Keratinocyte (primary cell): ENCODE results near the gene MTA3. TPM values are rescaled to one million over a fixed set of nuclear protein-coding genes. Genes with fewer than 3 reads are reported as not detected.

Source experiments
- DNase-seq: peaks from one replicate; pipeline ENCODE4 v3.0.0-alpha.2; 2011; ENCODE audit warnings: low read depth, missing footprints, low spot score
- FAIRE-seq: peaks from 2 replicates; lab custom pipeline; 2011; peaks lifted over from hg19 to GRCh38; lab: Jason Lieb, UNC
- H2AFZ ChIP-seq: 2 replicates; pipeline ENCODE4 v1.6.0; 2012; ENCODE audit warnings: low read length, control low read depth, inconsistent platforms; ENCODE audit not compliant: control insufficient read depth
- H3K27ac ChIP-seq: 2 replicates; pipeline ENCODE4 v1.5.1; 2011; ENCODE audit warnings: low read length; ENCODE audit not compliant: control insufficient read depth, insufficient read depth
- H3K27me3 ChIP-seq: 3 replicates; pipeline ENCODE4 v1.6.0; 2011; ENCODE audit warnings: low read length; ENCODE audit not compliant: control insufficient read depth, insufficient read depth; ENCODE audit errors: extremely low read depth
- H3K36me3 ChIP-seq, 2 experiments: 2 replicates in 1 of 2; 3 replicates in 1 of 2; pipeline ENCODE4 v1.5.1; 2011; ENCODE audit warnings: low read length in 2 of 2, mild to moderate bottlenecking in 1 of 2; ENCODE audit not compliant: control insufficient read depth in 2 of 2, insufficient read depth in 2 of 2; ENCODE audit errors: extremely low read depth in 1 of 2
- H3K4me1 ChIP-seq: 3 replicates; pipeline ENCODE4 v1.5.1; 2011; ENCODE audit warnings: low read length; ENCODE audit not compliant: control insufficient read depth, insufficient read depth; ENCODE audit errors: extremely low read depth
- H3K4me2 ChIP-seq: 3 replicates; pipeline ENCODE4 v1.6.0; 2011; ENCODE audit warnings: low read depth, low read length; ENCODE audit not compliant: control insufficient read depth, insufficient read depth; ENCODE audit errors: extremely low read depth
- H3K4me3 ChIP-seq, 3 experiments: fragments of 200-600 bp in 1 of 3; sonication (generic) in 1 of 3; 2 replicates in 2 of 3; 3 replicates in 1 of 3; pipeline ENCODE4 v1.5.1; 2011 to 2016; ENCODE audit warnings: low read length in 3 of 3, mild to moderate bottlenecking in 3 of 3, control low read depth in 2 of 3, inconsistent platforms in 1 of 3, low read depth in 1 of 3, mixed read lengths in 1 of 3, mixed run types in 1 of 3, moderate library complexity in 1 of 3; ENCODE audit not compliant: control insufficient read depth in 2 of 3, insufficient read depth in 2 of 3; ENCODE audit errors: extremely low read depth in 1 of 3
- H3K79me2 ChIP-seq: 2 replicates; pipeline ENCODE4 v1.6.0; 2012; ENCODE audit warnings: low read length; ENCODE audit not compliant: control insufficient read depth, insufficient read depth
- H3K9ac ChIP-seq: 3 replicates; pipeline ENCODE4 v1.6.0; 2011; ENCODE audit warnings: low read length; ENCODE audit not compliant: control insufficient read depth, insufficient read depth; ENCODE audit errors: extremely low read depth
- H3K9me1 ChIP-seq: 3 replicates; pipeline ENCODE4 v1.6.0; 2011; ENCODE audit warnings: low read length; ENCODE audit not compliant: control insufficient read depth, insufficient read depth; ENCODE audit errors: extremely low read depth
- H3K9me3 ChIP-seq: 2 replicates; pipeline ENCODE4 v1.5.1; 2012; ENCODE audit warnings: low read depth, low read length; ENCODE audit not compliant: control insufficient read depth
- H4K20me1 ChIP-seq: 3 replicates; pipeline ENCODE4 v1.6.0; 2011; ENCODE audit warnings: low read length; ENCODE audit not compliant: control insufficient read depth, insufficient read depth; ENCODE audit errors: extremely low read depth
- CTCF ChIP-seq, 3 experiments: IDR thresholded peaks in 1 of 3; conservative IDR thresholded peaks in 1 of 3; optimal IDR thresholded peaks in 1 of 3; 2 replicates in 2 of 3; 3 replicates in 1 of 3; pipeline versions ENCODE3 to v1.5.1; 2011; ENCODE audit warnings: low read length in 3 of 3, mild to moderate bottlenecking in 3 of 3, moderate library complexity in 2 of 3, control low read depth in 1 of 3, inconsistent platforms in 1 of 3; ENCODE audit not compliant: insufficient read depth in 2 of 3; ENCODE audit errors: extremely low read depth in 1 of 3
- EZH2 ChIP-seq: IDR thresholded peaks from one replicate; pipeline ENCODE4 v1.6.1; 2012; ENCODE audit warnings: inconsistent platforms, mild to moderate bottlenecking, low read length, moderate library complexity
- dilution Hi-C: fragments of 300-500 bp; cut with MboI; formaldehyde crosslinking; loops from one replicate; pipeline ENCODE4 v1.7.0; 2020; ENCODE audit warnings: low sequenced_read_pairs; ENCODE audit not compliant: extremely low pct_ligation_motif_present
- polyA plus RNA-seq, 5 experiments: library from polyadenylated mRNA; depleted of rRNA in 3 of 5; stranded (reverse) in 3 of 5; stranded (forward) in 1 of 5; unstranded in 1 of 5; fragments of >200 nt; gene quantifications; 1 replicate in 1 of 5; 2 replicates in 3 of 5; 3 replicates in 1 of 5; pipeline versions ENCODE4 v1.2.1 to v1.2.3, GENCODE V29; 2011 to 2012; ENCODE audit warnings: missing spikeins in 2 of 5, low read depth in 1 of 5, low replicate concordance in 1 of 5

MTA3 gene
- polyA plus RNA-seq, 1 donor (not counting 4 experiments of a cell fraction or from before 2014, with no cell fraction given): 34.3 TPM

GRCh38 chr2:42777883-42778805 is 209.7 kb downstream of the MTA3 start:
- no peak for DNase-seq
- no peaks in the 10 kb centered on the region for H3K36me3 ChIP-seq
- no peaks in the 10 kb centered on the region for H3K9me3 ChIP-seq
- no peak overlapping the region for H3K9ac ChIP-seq
- no peaks in the 10 kb centered on the region for H3K4me1 ChIP-seq
- no peak for TF ChIP-seq CTCF (optimal IDR thresholded peaks at IDR 0.05 in 1 of 3, IDR thresholded peaks at IDR 0.05 in 1 of 3, conservative IDR thresholded peaks at IDR 0.05 in 1 of 3; ENCODE audit: extremely low read depth in 1 of 3, insufficient read depth in 2 of 3, low read length in 3 of 3)
- TF ChIP-seq EZH2: no peak
- no peaks in the 10 kb centered on the region for H4K20me1 ChIP-seq
- FAIRE-seq: no peak
- H3K4me3 ChIP-seq: no peak overlapping the region
- no peaks in the 10 kb centered on the region for H3K79me2 ChIP-seq
- dilution Hi-C loops: no loop called here
- no peaks in the 10 kb centered on the region for H3K27me3 ChIP-seq
- no peak overlapping the region for H3K27ac ChIP-seq
- H2AFZ ChIP-seq: no peak overlapping the region
- H3K9me1 ChIP-seq: no peaks in the 10 kb centered on the region
- H3K4me2 ChIP-seq: no peak overlapping the region

GRCh38 chr2:42781181-42781580 is 212.7 kb downstream of the MTA3 start:
- Histone ChIP-seq H3K4me1 (no peaks in the 10 kb centered on the region), H2AFZ (no peak overlapping the region), H3K27ac (no peak overlapping the region), H3K4me2 (no peak overlapping the region), H4K20me1 (no peaks in the 10 kb centered on the region), H3K27me3 (no peaks in the 10 kb centered on the region), H3K36me3 (no peaks in the 10 kb centered on the region), H3K9ac (no peak overlapping the region), H3K9me3 (no peaks in the 10 kb centered on the region), H3K9me1 (no peaks in the 10 kb centered on the region), H3K4me3 (no peak overlapping the region), H3K79me2 (no peaks in the 10 kb centered on the region)
- no peak for TF ChIP-seq EZH2
- no peak for TF ChIP-seq CTCF (optimal IDR thresholded peaks at IDR 0.05 in 1 of 3, IDR thresholded peaks at IDR 0.05 in 1 of 3, conservative IDR thresholded peaks at IDR 0.05 in 1 of 3; ENCODE audit: extremely low read depth in 1 of 3, insufficient read depth in 2 of 3, low read length in 3 of 3)
- dilution Hi-C loops: no loop called here
- FAIRE-seq: no peak
- no peak for DNase-seq
